GM21529 (cell line): ENCODE data around the gene MAPKAP1.
A peak's percentile ranks its signal among the peaks of the same experiment; 100 is the strongest.

Experiments
- ATAC-seq: cut with Tn5 transposase; IDR thresholded peaks from one replicate; pipeline ENCODE4 v1.9.1; 2021; ENCODE audit not compliant: unreplicated experiment

MAPKAP1 gene

GRCh38 chr9:125540497-125540896 lies 166.5 kb downstream of the MAPKAP1 start:
- no peak for ATAC-seq

GRCh38 chr9:125538092-125538473 lies 168.9 kb downstream of the MAPKAP1 start:
- no peak for ATAC-seq

- ATAC-seq, result no peak
These were observed 169.4 kb downstream of the MAPKAP1 start for GRCh38 chr9:125537442-125538091.

GRCh38 chr9:125536776-125537175 lies 170.2 kb downstream of the MAPKAP1 start:
- no peak for ATAC-seq

- ATAC-seq, result no peak
These were observed 170.7 kb downstream of the MAPKAP1 start for GRCh38 chr9:125536167-125536772.

- no peak for ATAC-seq
These were observed 171.9 kb downstream of the MAPKAP1 start for GRCh38 chr9:125534971-125535701.

GRCh38 chr9:125532812-125533594 lies 174.0 kb downstream of the MAPKAP1 start:
- ATAC-seq, result no peak

- no peak for ATAC-seq
These were observed 174.6 kb downstream of the MAPKAP1 start for GRCh38 chr9:125532412-125532811.

GRCh38 chr9:125529589-125530515 lies 177.2 kb downstream of the MAPKAP1 start:
- peak; percentile 69 for ATAC-seq

GRCh38 chr9:125529107-125529506 lies 177.9 kb downstream of the MAPKAP1 start:
- no peak for ATAC-seq

GRCh38 chr9:125527471-125528002 lies 179.5 kb downstream of the MAPKAP1 start:
- ATAC-seq, result no peak

GRCh38 chr9:125525921-125526631 lies 180.9 kb downstream of the MAPKAP1 start:
- ATAC-seq, result no peak

- ATAC-seq, result no peak
These were observed 182.2 kb downstream of the MAPKAP1 start for GRCh38 chr9:125524583-125525355.

- ATAC-seq, result no peak
These were observed 183.3 kb downstream of the MAPKAP1 start for GRCh38 chr9:125523681-125524080.

- no peak for ATAC-seq
These were observed 184.7 kb downstream of the MAPKAP1 start for GRCh38 chr9:125522328-125522725.

GRCh38 chr9:125521462-125522327 lies 185.3 kb downstream of the MAPKAP1 start:
- ATAC-seq, result no peak

GRCh38 chr9:125519734-125520133 lies 187.3 kb downstream of the MAPKAP1 start:
- no peak for ATAC-seq

GRCh38 chr9:125517577-125517976 lies 189.4 kb downstream of the MAPKAP1 start:
- no peak for ATAC-seq
